ENCODE data around the gene IGFALS.

The IGFALS gene

DNA sequence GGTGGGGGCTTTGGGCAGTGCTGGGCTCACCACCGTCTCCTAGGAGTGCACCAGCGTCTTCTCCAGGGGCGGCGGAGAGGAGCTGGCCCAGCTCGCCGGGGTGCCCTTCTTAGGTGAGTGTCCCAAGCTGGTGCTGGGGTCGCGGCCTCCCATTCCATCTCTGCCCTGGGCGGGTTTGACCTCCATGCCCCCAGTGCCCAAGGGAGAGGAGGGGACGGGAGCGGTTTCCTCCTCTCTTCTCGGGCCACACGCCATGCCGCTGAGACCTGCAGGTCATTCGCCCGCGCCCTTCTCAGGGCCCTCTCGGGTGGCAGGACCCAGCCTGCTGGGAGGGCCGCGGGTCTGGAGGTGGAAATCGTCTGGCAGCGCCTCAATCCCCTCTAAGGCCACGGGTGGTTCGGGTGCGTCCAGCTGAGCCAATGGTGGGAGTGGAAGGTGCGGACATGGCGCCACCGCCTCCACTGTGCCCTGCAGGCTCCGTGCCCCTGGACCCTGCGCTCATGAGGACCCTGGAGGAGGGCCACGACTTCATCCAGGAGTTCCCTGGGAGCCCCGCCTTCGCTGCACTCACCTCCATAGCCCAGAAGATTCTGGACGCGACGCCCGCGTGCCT is 5.3 kb downstream of the IGFALS start:
- no peak for DNase-seq

- no peak for DNase-seq
These were observed 6.0 kb downstream of the IGFALS start for GRCh38 chr16:1787322-1788094.

- DNase-seq = no peak
These were observed 6.5 kb downstream of the IGFALS start for GRCh38 chr16:1787056-1787321.

DNA sequence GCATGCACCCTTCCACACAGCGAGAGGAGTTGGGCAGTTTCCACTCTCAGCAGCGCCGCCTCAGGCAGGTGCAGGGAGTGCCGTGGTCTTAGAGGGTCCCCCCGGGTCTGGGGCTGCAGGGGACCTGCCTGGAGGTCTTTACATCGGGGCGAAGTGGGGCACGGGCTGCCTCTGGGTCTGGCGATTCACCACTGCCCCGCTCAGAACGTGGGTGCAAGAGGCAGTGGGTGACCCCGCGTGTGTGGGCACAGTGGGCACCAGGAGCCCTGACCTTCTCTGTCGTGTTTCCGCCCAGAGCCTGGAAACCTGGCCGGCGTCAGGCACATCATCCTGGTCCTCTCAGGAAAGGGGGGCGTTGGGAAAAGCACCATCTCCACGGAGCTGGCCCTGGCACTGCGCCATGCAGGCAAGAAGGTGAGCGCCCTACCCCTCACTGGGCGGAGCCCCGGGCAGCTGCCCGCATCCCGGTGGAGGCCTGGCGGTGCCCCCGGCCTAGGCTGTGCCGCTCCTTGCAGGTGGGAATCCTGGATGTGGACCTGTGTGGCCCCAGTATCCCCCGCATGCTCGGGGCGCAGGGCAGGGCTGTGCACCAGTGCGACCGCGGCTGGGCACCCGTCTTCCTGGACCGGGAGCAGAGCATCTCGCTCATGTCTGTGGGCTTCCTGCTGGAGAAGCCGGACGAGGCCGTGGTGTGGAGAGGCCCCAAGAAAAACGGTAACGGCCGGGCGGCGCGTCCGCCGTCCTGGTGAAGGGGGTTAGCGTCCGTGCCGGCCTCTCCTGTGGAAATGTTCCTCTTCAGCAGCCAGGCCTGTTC is 7.1 kb downstream of the IGFALS start:
- no peak for DNase-seq

DNA sequence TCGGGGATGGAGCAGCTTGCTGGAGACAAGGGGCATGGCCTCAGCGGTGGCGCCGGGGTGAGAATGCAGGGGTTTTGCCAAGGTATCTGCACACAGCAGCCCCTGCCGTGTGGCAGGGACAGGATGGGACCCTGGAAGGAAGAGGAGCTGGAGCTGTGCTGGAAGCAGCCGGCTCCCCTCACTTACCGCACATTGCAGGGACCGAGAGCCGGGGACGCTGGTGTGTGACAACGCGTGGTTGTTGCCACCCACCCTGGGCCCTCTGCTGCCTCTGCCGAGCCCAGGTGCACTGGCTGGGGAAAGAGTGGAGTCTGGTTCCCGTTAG is 7.7 kb downstream of the IGFALS start:
- DNase-seq = no peak

DNA sequence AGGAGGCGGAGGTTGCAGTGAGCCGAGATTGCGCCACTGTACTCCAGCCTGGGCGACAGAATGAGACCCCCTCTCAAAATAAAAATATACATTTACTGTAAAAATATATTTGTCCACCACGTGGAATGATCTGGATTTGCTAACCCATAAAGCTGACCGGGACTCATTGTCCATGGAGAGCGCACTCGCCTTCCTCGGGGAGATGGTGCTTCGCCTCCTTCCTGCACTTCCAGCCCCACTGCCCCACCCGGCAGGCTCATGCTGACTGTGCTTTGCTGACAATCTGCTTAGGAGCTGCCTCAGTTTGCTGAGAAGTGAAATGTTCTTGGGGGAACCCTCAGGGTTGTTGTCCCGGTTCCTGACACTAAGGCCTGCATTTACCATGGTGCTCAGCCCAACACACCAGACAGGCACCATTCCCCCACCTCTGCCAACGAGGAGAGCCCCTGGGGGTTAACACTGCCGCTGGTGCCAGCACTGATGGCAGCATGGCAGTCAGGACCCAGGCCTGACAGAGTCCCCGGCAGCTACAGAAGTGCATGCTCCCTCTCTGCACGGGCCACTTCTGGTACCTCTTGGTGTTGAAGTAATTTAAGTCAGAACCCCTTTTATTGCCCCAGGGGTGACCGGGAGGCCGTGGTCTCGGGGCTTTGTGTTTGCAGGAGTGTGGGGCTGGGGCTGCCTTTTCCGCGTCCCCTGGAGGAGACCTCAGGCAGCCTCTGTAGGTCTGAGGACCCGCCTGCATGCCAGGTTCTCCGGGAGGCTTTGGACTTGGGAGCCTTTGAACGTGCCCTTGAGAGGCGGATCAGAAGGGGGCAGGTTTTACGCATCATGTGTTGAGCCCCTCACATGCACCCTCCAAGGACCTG is 8.3 kb downstream of the IGFALS start:
- DNase-seq = no peak

DNA sequence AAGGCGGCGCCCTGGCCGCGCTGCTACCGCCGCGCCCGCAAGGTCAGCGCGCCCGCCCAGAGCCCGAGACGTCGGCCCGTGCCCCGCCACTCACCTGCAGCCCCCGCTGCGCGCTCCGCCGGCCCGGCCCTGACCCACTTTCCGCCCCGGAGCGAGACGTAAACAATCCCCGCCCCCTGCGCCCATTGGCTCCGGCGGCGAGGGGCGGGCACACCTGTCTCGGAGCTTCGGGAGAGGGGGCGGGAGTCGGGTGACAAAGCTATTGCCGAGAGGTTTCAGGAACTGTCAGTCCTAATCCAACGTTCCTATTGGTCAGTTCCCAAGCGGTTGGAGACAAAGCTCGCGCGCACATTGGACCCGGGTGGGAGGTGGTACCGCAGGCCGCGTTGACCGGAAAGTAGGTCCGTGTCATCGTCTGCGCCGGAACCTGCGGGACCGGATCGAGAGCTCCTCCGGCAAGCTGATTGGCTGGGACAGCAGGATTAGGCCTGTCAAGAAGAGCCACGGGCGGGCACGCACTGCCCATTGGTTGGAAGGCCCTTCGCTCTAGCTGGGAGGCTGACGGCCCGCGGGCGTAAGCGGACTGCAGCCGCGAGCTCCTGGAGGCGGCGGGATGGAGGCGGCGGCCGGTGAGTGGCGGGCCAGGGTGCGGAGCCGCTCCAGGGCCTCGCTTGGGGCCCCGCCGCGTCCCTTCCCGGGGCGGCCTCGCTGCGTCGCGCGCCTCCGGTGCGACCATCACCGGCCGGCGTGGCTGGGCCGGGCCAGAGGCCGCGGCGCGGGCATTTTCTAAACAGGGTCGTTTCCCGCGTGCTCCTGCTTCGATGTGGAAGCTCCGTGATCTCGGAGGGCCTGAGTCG is 10.9 kb downstream of the IGFALS start, which contains the start of the genes NUBP2 and SPSB3:
NUBP2 (plus strand) TSS at position 553 of the 857 bp plus-strand sequence; CDS start at position 614, 61 bp downstream.
SPSB3 (minus strand) TSS at position 164 of the 857 bp plus-strand sequence. CDS start 1,088 bp downstream, outside the sequence.
- DNase-seq = peak; percentile 97

- DNase-seq = peak; percentile 16
These were observed 11.6 kb downstream of the IGFALS start for GRCh38 chr16:1781758-1782407.

- DNase-seq = no peak
These were observed 12.3 kb downstream of the IGFALS start for GRCh38 chr16:1781254-1781653.

DNA sequence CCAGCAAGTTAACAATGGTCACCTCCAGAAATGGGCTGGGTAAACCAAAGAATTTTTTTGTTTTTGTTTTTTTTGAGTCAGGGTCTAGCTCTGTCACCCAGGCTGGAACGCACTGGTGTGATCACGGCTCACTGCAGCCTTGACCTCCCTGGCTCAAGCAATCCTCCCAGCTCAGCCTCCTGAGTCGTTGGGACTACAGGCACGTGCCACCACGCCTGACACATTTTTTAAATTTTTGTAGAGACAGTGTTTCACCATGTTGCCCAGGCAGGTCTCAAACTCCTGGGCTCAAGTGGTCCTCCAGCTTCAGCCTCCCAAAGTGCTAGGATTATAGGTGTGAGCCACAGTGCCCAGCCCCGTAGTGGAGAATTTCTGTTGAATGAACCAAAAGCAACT is 12.8 kb downstream of the IGFALS start:
- DNase-seq = no peak

- no peak for DNase-seq
These were observed 13.5 kb downstream of the IGFALS start for GRCh38 chr16:1779741-1780676.

GRCh38 chr16:1779234-1779701 is 14.2 kb downstream of the IGFALS start:
- no peak for DNase-seq

- DNase-seq = no peak
These were observed 15.0 kb downstream of the IGFALS start for GRCh38 chr16:1778200-1779179.

GRCh38 chr16:1777375-1778199 is 15.9 kb downstream of the IGFALS start:
- no peak for DNase-seq

DNA sequence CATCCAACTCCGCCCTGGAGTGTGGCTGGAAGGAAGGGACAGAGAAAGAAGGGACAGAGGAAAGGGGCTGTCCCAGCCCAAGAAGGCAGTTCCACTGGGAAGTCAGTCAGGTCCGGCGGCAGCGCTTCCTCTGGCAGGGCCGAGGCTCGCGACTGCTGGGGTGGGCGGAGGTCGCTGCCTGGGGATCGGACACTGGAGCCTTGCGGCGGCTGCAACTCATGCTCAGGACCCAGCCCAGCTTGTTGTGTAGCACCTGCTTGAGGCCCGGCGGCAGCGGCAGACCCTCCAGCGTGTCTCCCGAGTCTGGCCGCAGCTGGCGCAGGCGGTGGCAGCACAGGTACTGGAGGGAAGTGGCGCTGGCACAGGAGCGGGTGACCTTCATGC is 16.5 kb downstream of the IGFALS start:
- DNase-seq = no peak

- no peak for DNase-seq
These were observed 16.9 kb downstream of the IGFALS start for GRCh38 chr16:1776672-1776955.

- no peak for DNase-seq
These were observed 17.4 kb downstream of the IGFALS start for GRCh38 chr16:1775846-1776671.

All from activated effector memory CD4-positive, alpha-beta T cell treated with Interleukin-2 at 50 U/mL for 16 hours (primary cell).